GM12865 (cell line): ENCODE results near the gene MICAL2.

Experiments
- DNase-seq: peaks from one replicate; pipeline ENCODE4 v3.0.0; 2010; ENCODE audit warnings: low read depth
- H3K4me3 ChIP-seq: 2 replicates; pipeline ENCODE4 v1.5.1; 2011; ENCODE audit warnings: mild to moderate bottlenecking, low read depth, low read length, control low read depth
- TF ChIP-seq, protein P1 (sequence below): IDR thresholded peaks from 2 replicates; pipeline ENCODE4 v1.5.1; 2011; ENCODE audit warnings: low read length, control low read depth, low read depth, inconsistent platforms; ENCODE audit not compliant: insufficient read depth; ENCODE audit errors: missing control alignments

Gene MICAL2

GRCh38 chr11:12087075-12088004, 23.1 kb upstream of the MICAL2 start:
- TF ChIP-seq, protein P1, sequence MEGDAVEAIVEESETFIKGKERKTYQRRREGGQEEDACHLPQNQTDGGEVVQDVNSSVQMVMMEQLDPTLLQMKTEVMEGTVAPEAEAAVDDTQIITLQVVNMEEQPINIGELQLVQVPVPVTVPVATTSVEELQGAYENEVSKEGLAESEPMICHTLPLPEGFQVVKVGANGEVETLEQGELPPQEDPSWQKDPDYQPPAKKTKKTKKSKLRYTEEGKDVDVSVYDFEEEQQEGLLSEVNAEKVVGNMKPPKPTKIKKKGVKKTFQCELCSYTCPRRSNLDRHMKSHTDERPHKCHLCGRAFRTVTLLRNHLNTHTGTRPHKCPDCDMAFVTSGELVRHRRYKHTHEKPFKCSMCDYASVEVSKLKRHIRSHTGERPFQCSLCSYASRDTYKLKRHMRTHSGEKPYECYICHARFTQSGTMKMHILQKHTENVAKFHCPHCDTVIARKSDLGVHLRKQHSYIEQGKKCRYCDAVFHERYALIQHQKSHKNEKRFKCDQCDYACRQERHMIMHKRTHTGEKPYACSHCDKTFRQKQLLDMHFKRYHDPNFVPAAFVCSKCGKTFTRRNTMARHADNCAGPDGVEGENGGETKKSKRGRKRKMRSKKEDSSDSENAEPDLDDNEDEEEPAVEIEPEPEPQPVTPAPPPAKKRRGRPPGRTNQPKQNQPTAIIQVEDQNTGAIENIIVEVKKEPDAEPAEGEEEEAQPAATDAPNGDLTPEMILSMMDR = peak; percentile 12
- no peak overlapping the region for H3K4me3 ChIP-seq
- DNase-seq = peak; percentile 57

GRCh38 chr11:12088047-12088481, 22.3 kb upstream of the MICAL2 start:
- TF ChIP-seq, protein P1 = no peak
- H3K4me3 ChIP-seq = no peak overlapping the region
- DNase-seq = no peak

DNA sequence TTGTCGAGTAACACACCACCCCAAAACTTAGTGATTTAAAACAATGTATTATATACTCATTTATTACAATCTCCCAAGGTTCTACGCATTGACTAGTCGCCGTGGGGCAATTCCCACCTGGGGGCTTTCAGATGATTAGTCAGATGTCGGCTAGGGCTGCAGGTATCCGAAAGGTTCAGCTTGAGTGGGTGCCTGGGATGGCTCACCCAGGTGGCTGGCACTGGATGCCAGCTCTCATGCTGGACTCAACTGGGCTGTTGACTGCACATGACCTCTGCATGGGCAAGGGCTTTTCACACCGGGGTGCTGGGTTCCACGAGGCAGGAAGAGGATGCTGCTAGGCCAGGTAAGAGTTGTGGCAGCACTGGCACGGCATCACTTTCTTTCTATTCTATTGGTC, 21.9 kb upstream of the MICAL2 start:
- TF ChIP-seq, protein P1 = no peak
- no peak for DNase-seq
- H3K4me3 ChIP-seq = no peak overlapping the region

DNA sequence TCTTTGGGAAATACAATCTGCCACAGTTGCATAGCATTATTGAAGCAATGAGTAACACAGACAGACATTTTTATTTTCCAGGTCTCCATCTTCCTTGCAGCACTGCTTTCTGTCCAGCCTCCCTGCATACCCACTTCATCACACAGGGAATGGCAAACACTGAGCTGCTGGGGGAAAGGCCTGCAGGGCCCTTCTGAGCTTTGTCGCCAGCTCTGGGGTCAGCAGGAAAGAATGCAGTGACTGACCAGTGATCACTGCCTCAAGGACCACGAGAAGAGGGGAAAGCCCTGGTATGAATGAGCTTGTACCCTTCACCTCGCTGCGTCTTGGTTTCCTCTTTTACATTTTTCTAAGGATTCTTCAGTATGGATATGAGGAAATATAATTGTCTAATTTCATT, 21.3 kb upstream of the MICAL2 start:
- TF ChIP-seq, protein P1 = no peak
- no peak overlapping the region for H3K4me3 ChIP-seq
- DNase-seq = no peak

DNA sequence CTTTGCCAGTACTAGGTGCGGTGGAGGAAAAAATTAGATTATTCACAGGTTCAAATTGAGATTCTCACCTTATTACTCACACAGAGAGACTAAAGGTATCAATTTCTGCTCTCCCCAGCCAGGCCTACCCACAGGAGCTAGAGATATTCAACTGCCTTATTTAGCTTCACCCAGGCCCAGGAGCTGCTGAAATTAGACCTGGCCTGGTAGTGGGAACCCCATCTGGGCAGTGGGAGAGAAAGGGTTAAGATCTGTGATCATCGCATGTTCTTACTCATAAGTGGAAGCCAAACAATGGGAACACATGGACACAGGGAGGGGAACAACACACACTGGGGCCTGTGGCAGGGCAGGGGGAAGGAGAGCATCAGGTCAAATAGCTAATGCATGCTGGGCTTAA, 20.9 kb upstream of the MICAL2 start:
- TF ChIP-seq, protein P1 = no peak
- DNase-seq = no peak
- H3K4me3 ChIP-seq = no peak overlapping the region

DNA sequence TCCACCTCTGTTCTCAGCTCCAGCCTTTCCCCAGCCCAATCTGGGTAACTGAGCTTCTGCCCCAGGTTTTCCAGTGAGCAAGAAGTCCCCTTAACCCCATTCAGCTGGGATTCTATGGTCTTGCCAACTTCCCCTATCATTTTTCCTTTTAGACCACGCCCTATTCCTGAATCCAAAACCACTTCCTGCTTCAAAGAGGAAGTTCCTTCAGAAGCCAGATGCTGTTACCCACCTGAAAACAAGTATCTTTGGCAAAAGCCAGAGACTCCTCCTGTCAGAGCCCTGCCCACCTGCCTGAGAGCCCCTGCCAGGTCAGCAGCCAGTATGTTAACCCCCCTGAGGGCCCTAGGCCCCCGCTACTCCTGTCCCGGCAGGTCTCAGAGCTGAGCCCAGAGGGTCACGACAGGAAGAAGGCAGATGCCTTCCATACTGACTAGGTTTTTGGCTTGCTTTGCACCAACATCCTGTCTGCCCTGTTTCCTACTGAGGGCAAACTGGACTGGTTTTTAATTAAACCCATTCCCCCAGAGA, 20.3 kb upstream of the MICAL2 start:
- peak; percentile 22 for DNase-seq

More for the DNA sequence above, 20.3 kb upstream of the MICAL2 start:
- no peak overlapping the region for H3K4me3 ChIP-seq
- TF ChIP-seq, protein P1 = no peak
